GM18507 (cell line): ENCODE data around the gene UST.
"Not testable (repeated sequence)": the region's sequence is repeated elsewhere in the genome, so short reads cannot be mapped to it uniquely, and the experiment has no call there.

ENCODE experiments used
- DNase-seq: peaks from one replicate; pipeline ENCODE4 v3.0.0; 2011; ENCODE audit warnings: low read depth; ENCODE audit not compliant: insufficient read length; ENCODE audit errors: extremely low spot score
- FAIRE-seq: peaks from 2 replicates; lab custom pipeline; 2011; peaks lifted over from hg19 to GRCh38; lab: Jason Lieb, UNC

The UST gene

GRCh38 chr6:148761527-148762011 is 14.7 kb downstream of the UST start:
- DNase-seq (no peak), FAIRE-seq (no peak)

- DNase-seq, result no peak
- no peak for FAIRE-seq
These were observed 15.4 kb downstream of the UST start for GRCh38 chr6:148762231-148762630.

- DNase-seq, FAIRE-seq: not testable (repeated sequence)
These were observed 17.6 kb downstream of the UST start for GRCh38 chr6:148764259-148765020.

- no peak for FAIRE-seq
These were observed 19.3 kb downstream of the UST start for GRCh38 chr6:148765898-148766808.

GRCh38 chr6:148768646-148769270 is 21.9 kb downstream of the UST start:
- FAIRE-seq (no peak), DNase-seq (no peak)

More at GRCh38 chr6:148765898-148766808, 19.3 kb downstream of the UST start:
- DNase-seq, result no peak

GRCh38 chr6:148769304-148769968 is 22.6 kb downstream of the UST start:
- DNase-seq (no peak), FAIRE-seq (no peak)

GRCh38 chr6:148770408-148771211 is 23.8 kb downstream of the UST start:
- FAIRE-seq, result no peak
- no peak for DNase-seq

- no peak for DNase-seq
- FAIRE-seq, result no peak
These were observed 24.4 kb downstream of the UST start for GRCh38 chr6:148771212-148771601.

- no peak for DNase-seq
- peak; percentile 35 for FAIRE-seq
These were observed 25.2 kb downstream of the UST start for GRCh38 chr6:148771896-148772554.

GRCh38 chr6:148775161-148775560 is 28.3 kb downstream of the UST start:
- DNase-seq, result no peak
- no peak for FAIRE-seq

- no peak for FAIRE-seq
- no peak for DNase-seq
These were observed 29.8 kb downstream of the UST start for GRCh38 chr6:148776321-148777308.

GRCh38 chr6:148779142-148779562 is 32.3 kb downstream of the UST start:
- DNase-seq, result no peak

GRCh38 chr6:148780423-148780822 is 33.6 kb downstream of the UST start:
- DNase-seq, FAIRE-seq: not testable (repeated sequence)

More at GRCh38 chr6:148779142-148779562, 32.3 kb downstream of the UST start:
- no peak for FAIRE-seq

- DNase-seq (no peak), FAIRE-seq (peak; percentile 90)
These were observed 34.1 kb downstream of the UST start for GRCh38 chr6:148780918-148781436.

- FAIRE-seq (no peak), DNase-seq (no peak)
These were observed 43.1 kb downstream of the UST start for GRCh38 chr6:148789948-148790347.

- no peak for FAIRE-seq
- no peak for DNase-seq
These were observed 43.6 kb downstream of the UST start for GRCh38 chr6:148790404-148790803.

- DNase-seq, result no peak
- FAIRE-seq, result peak; percentile 12
These were observed 44.0 kb downstream of the UST start for GRCh38 chr6:148790817-148791216.
